Measurements from ENCODE around the gene CASS4. TPM values are rescaled to one million over a fixed set of nuclear protein-coding genes. Genes with fewer than 3 reads are reported as not detected.

The CASS4 gene
- total RNA-seq, 1 experiment from 2014 or later, result 0.64 TPM

- intact Hi-C loops (cut with micrococcal nuclease; ENCODE audit: unreplicated experiment), result no loop called here
- ChIA-PET CTCF (interaction anchor here (0.7 to 1.1 kb wide), 2 partner anchors 9 to 10 kb away, joined by 4 read pairs; partner anchors contain the start of genes AURKA and CSTF1), POLR2A (interaction anchor here (0.6 kb wide), 1 partner anchor 23 kb away, joined by 3 read pairs; no protein-coding TSS in a partner anchor)
- peak in 1 of 2 experiments; percentile 41 for DNase-seq
- no TSS peak for BruUV-seq (replicated peaks)
- peaks cover 62% of the 10 kb centered on the region for H3K36me3 Mint-ChIP-seq (ENCODE audit: insufficient read depth, unreplicated experiment)
- TF ChIP-seq CTCF (IDR thresholded peaks at IDR 0.05; ENCODE audit: insufficient read depth in 1 of 2, low read depth in 1 of 2, low read length in 1 of 2, severe bottlenecking in 1 of 2, unreplicated experiment in 1 of 2), result no peak
- no peaks in the 10 kb centered on the region for H3K27me3 Mint-ChIP-seq (ENCODE audit: insufficient read depth, unreplicated experiment)
- Histone ChIP-seq H3K4me3 (ENCODE audit: low read depth, low read length) (no peak overlapping the region), H3K36me3 (ENCODE audit: control insufficient read depth, insufficient read depth, low read length) (peaks cover 5% of the 10 kb centered on the region), H3K27me3 (replicated peaks; ENCODE audit: control insufficient read depth, insufficient read depth, low read length) (no peaks in the 10 kb centered on the region), H3K9me3 (no peaks in the 10 kb centered on the region), H3K4me1 (no peaks in the 10 kb centered on the region)
- H3K9me3 Mint-ChIP-seq (ENCODE audit: unreplicated experiment), result no peaks in the 10 kb centered on the region
- peaks cover 21% of the 10 kb centered on the region for H3K4me1 Mint-ChIP-seq (ENCODE audit: low read depth, unreplicated experiment)
- no peak overlapping the region for H3K27ac Mint-ChIP-seq (ENCODE audit: unreplicated experiment)
- no peak overlapping the region for H3K4me3 Mint-ChIP-seq (ENCODE audit: unreplicated experiment)
These were observed 29.4 kb upstream of the CASS4 start for GRCh38 chr20:56382696-56383095.

GRCh38 chr20:56383334-56383733 is 28.7 kb upstream of the CASS4 start:
- Histone ChIP-seq H3K4me3 (ENCODE audit: low read depth, low read length) (no peak overlapping the region), H3K36me3 (ENCODE audit: control insufficient read depth, insufficient read depth, low read length) (peaks cover 7% of the 10 kb centered on the region), H3K4me1 (no peaks in the 10 kb centered on the region), H3K9me3 (no peaks in the 10 kb centered on the region), H3K27me3 (replicated peaks; ENCODE audit: control insufficient read depth, insufficient read depth, low read length) (no peaks in the 10 kb centered on the region)
- intact Hi-C loops (cut with micrococcal nuclease; ENCODE audit: unreplicated experiment), result no loop called here
- no peaks in the 10 kb centered on the region for H3K27me3 Mint-ChIP-seq (ENCODE audit: insufficient read depth, unreplicated experiment)
- POLR2A ChIA-PET, result interaction anchor here (0.7 kb wide), 1 partner anchor 9 kb away, joined by 4 read pairs; the partner anchor contains the start of genes AURKA and CSTF1
- TF ChIP-seq CTCF (IDR thresholded peaks at IDR 0.05; ENCODE audit: insufficient read depth in 1 of 2, low read depth in 1 of 2, low read length in 1 of 2, severe bottlenecking in 1 of 2, unreplicated experiment in 1 of 2), result no peak
- peaks cover 56% of the 10 kb centered on the region for H3K36me3 Mint-ChIP-seq (ENCODE audit: insufficient read depth, unreplicated experiment)
- no TSS peak for BruUV-seq (replicated peaks)
- no peak overlapping the region for H3K4me3 Mint-ChIP-seq (ENCODE audit: unreplicated experiment)
- no peak overlapping the region for H3K27ac Mint-ChIP-seq (ENCODE audit: unreplicated experiment)
- H3K9me3 Mint-ChIP-seq (ENCODE audit: unreplicated experiment), result no peaks in the 10 kb centered on the region
- H3K4me1 Mint-ChIP-seq (ENCODE audit: low read depth, unreplicated experiment), result peaks cover 21% of the 10 kb centered on the region
- CTCF ChIA-PET, result interaction anchor here (1.1 kb wide), 1 partner anchor 11 kb away, joined by 4 read pairs; no protein-coding TSS in a partner anchor
- DNase-seq, result peak in 1 of 2 experiments; percentile 33

- Histone ChIP-seq H3K4me1 (no peaks in the 10 kb centered on the region), H3K27me3 (replicated peaks; ENCODE audit: control insufficient read depth, insufficient read depth, low read length) (no peaks in the 10 kb centered on the region), H3K36me3 (ENCODE audit: control insufficient read depth, insufficient read depth, low read length) (peaks cover 11% of the 10 kb centered on the region), H3K9me3 (no peaks in the 10 kb centered on the region), H3K4me3 (ENCODE audit: low read depth, low read length) (no peak overlapping the region)
- TF ChIP-seq CTCF (IDR thresholded peaks at IDR 0.05; ENCODE audit: insufficient read depth in 1 of 2, low read depth in 1 of 2, low read length in 1 of 2, severe bottlenecking in 1 of 2, unreplicated experiment in 1 of 2), result no peak
- H3K36me3 Mint-ChIP-seq (ENCODE audit: insufficient read depth, unreplicated experiment), result peaks cover 38% of the 10 kb centered on the region
- no peaks in the 10 kb centered on the region for H3K27me3 Mint-ChIP-seq (ENCODE audit: insufficient read depth, unreplicated experiment)
- no TSS peak for BruUV-seq (replicated peaks)
- ChIA-PET POLR2A (no interaction called here), CTCF (interaction anchor here (0.6 to 1.1 kb wide), 2 partner anchors 13 to 19 kb away, joined by 3 to 8 read pairs; no protein-coding TSS in a partner anchor)
- H3K4me3 Mint-ChIP-seq (ENCODE audit: unreplicated experiment), result no peak overlapping the region
- peaks cover 35% of the 10 kb centered on the region for H3K4me1 Mint-ChIP-seq (ENCODE audit: low read depth, unreplicated experiment)
- intact Hi-C loops (cut with micrococcal nuclease; ENCODE audit: unreplicated experiment), result no loop called here
- DNase-seq, result no peak
- no peaks in the 10 kb centered on the region for H3K9me3 Mint-ChIP-seq (ENCODE audit: unreplicated experiment)
- H3K27ac Mint-ChIP-seq (ENCODE audit: unreplicated experiment), result no peak overlapping the region
These were observed 26.9 kb upstream of the CASS4 start for GRCh38 chr20:56385130-56385529.
